SU-DHL-6 (cell line): ENCODE results near the gene EVC2.

Experiments used
- EZH2phosphoT487 ChIP-seq: fragments of 200-600 bp; sonication (generic), shearing (Covaris generic); conservative IDR thresholded peaks from 2 replicates; pipeline ENCODE4 v1.6.1; 2018; ENCODE audit warnings: mild to moderate bottlenecking, antibody characterized with exemption, low read length, moderate library complexity, mixed read lengths
- TF ChIP-seq, protein P1 (sequence below): fragments of 200-600 bp; sonication (generic); IDR thresholded peaks from one replicate; pipeline ENCODE4 v1.5.1; 2017; ENCODE audit warnings: antibody characterized with exemption, mild to moderate bottlenecking, low read length, moderate library complexity; ENCODE audit not compliant: insufficient read depth, poor library complexity, severe bottlenecking

DNA sequence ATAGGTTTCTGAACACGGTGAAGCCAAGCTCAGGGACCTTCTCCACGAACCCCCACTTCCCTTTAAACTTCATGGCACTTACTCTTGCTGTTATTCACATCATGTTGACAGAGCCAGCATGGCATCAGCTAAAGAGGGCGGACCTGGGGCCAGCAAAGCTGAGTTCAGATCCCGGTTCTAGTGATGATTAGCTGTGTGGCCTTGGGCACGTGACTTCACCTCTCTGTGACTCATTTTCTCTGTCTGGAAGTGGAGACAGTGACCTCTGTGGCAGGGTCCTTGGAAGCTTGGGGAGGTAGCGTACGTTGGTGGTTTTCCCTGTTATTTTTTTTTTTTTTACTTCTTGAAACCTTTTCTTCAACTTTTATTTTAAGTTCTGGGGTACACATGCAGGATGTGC lies 16.0 kb upstream of the EVC2 start:
- TF ChIP-seq, protein P1, sequence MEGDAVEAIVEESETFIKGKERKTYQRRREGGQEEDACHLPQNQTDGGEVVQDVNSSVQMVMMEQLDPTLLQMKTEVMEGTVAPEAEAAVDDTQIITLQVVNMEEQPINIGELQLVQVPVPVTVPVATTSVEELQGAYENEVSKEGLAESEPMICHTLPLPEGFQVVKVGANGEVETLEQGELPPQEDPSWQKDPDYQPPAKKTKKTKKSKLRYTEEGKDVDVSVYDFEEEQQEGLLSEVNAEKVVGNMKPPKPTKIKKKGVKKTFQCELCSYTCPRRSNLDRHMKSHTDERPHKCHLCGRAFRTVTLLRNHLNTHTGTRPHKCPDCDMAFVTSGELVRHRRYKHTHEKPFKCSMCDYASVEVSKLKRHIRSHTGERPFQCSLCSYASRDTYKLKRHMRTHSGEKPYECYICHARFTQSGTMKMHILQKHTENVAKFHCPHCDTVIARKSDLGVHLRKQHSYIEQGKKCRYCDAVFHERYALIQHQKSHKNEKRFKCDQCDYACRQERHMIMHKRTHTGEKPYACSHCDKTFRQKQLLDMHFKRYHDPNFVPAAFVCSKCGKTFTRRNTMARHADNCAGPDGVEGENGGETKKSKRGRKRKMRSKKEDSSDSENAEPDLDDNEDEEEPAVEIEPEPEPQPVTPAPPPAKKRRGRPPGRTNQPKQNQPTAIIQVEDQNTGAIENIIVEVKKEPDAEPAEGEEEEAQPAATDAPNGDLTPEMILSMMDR, result no peak
- no peak for TF ChIP-seq EZH2phosphoT487
